SK-N-SH (cell line): ENCODE results near the gene DYNLRB1. TPM values are rescaled to one million over a fixed set of nuclear protein-coding genes. Genes with fewer than 3 reads are reported as not detected.

Source experiments
- CTCF ChIA-PET: fragments of 300-600, 350-600 bp; formaldehyde crosslinking; extraction: SDS; loops from one replicate; lab custom pipeline; 2021; lab: Yijun Ruan, JAX
- POLR2A ChIA-PET: fragments of 350-600 bp; sonication (Branson Sonifier 250); formaldehyde crosslinking; extraction: SDS; loops from one replicate; lab custom pipeline; 2020; ENCODE audit warnings: antibody characterized with exemption, inconsistent platforms; lab: Yijun Ruan, JAX
- DNase-seq: peaks from one replicate; pipeline ENCODE4 v3.0.0; 2012
- H2AFZ ChIP-seq: fragments of 200-600 bp; sonication (generic); 2 replicates; pipeline ENCODE4 v1.8.1; 2016; ENCODE audit warnings: antibody characterized with exemption, mild to moderate bottlenecking, low read depth
- H3F3A ChIP-seq: fragments of 200-600 bp; sonication (generic); replicated peaks from 2 replicates; pipeline ENCODE3; 2016; ENCODE audit warnings: antibody characterized with exemption, mild to moderate bottlenecking; ENCODE audit not compliant: insufficient read depth
- H3K27ac ChIP-seq, 2 experiments: fragments of 200-500 bp in 1 of 2; fragments of 200-600 bp in 1 of 2; sonication (Bioruptor generic) in 1 of 2; sonication (generic), shearing (Covaris generic) in 1 of 2; 2 replicates each; pipeline versions ENCODE4 v1.5.1 to v1.6.1; 2014 to 2016; ENCODE audit warnings: low read depth in 2 of 2, inconsistent platforms in 1 of 2, low read length in 1 of 2, mild to moderate bottlenecking in 1 of 2, mixed read lengths in 1 of 2
- H3K27me3 ChIP-seq: fragments of 200-600 bp; sonication (generic), shearing (Covaris generic); 2 replicates; pipeline ENCODE4 v1.6.1; 2016; ENCODE audit warnings: mixed run types; ENCODE audit not compliant: insufficient read depth
- H3K36me3 ChIP-seq, 2 experiments: fragments of 200-500 bp in 1 of 2; fragments of 200-600 bp in 1 of 2; sonication (Bioruptor generic) in 1 of 2; sonication (generic) in 1 of 2; replicated peaks in 1 of 2; 2 replicates each; pipeline versions ENCODE3 to v1.5.1; 2014 to 2016; ENCODE audit warnings: low read length in 1 of 2, mild to moderate bottlenecking in 1 of 2; ENCODE audit not compliant: insufficient read depth in 2 of 2, control insufficient read depth in 1 of 2
- H3K4me1 ChIP-seq, 2 experiments: fragments of 200-500 bp in 1 of 2; fragments of 200-600 bp in 1 of 2; sonication (Bioruptor generic) in 1 of 2; sonication (generic), shearing (Covaris generic) in 1 of 2; 2 replicates each; pipeline versions ENCODE4 v1.5.1 to v1.6.1; 2014 to 2016; ENCODE audit warnings: low read depth in 1 of 2, low read length in 1 of 2, mixed run types in 1 of 2; ENCODE audit not compliant: insufficient read depth in 2 of 2, control insufficient read depth in 1 of 2
- H3K4me2 ChIP-seq: fragments of 200-600 bp; sonication (generic), shearing (Covaris generic); 2 replicates; pipeline ENCODE4 v1.6.1; 2017; ENCODE audit warnings: mixed run types
- H3K4me3 ChIP-seq, 2 experiments: fragments of 200-500 bp in 1 of 2; fragments of 200-600 bp in 1 of 2; sonication (Bioruptor generic) in 1 of 2; sonication (generic), shearing (Covaris generic) in 1 of 2; 2 replicates each; pipeline versions ENCODE4 v1.5.1 to v1.8.1; 2014 to 2016; ENCODE audit warnings: low read depth in 2 of 2, inconsistent platforms in 1 of 2, low read length in 1 of 2, mild to moderate bottlenecking in 1 of 2, mixed read lengths in 1 of 2, moderate library complexity in 1 of 2
- H3K79me2 ChIP-seq: fragments of 200-600 bp; sonication (generic); 2 replicates; pipeline ENCODE4 v1.8.1; 2017; ENCODE audit warnings: mild to moderate bottlenecking; ENCODE audit not compliant: insufficient read depth
- H3K9ac ChIP-seq: fragments of 200-600 bp; sonication (generic); 2 replicates; pipeline ENCODE4 v1.6.1; 2017; ENCODE audit warnings: mixed run types
- H3K9me2 ChIP-seq: fragments of 200-600 bp; sonication (generic); 2 replicates; pipeline ENCODE4 v1.6.1; 2017; ENCODE audit warnings: mixed run types
- H3K9me3 ChIP-seq: fragments of 200-600 bp; sonication (generic); 2 replicates; pipeline ENCODE4 v1.6.1; 2017; ENCODE audit warnings: mixed run types, mild to moderate bottlenecking, moderate library complexity
- H4K20me1 ChIP-seq: fragments of 200-600 bp; sonication (generic); 2 replicates; pipeline ENCODE4 v1.6.1; 2017; ENCODE audit warnings: mild to moderate bottlenecking, mixed run types; ENCODE audit not compliant: insufficient read depth
- CHD2 ChIP-seq: fragments of 150-350 bp; IDR thresholded peaks from 2 replicates; pipeline ENCODE4 v1.6.1; 2018; ENCODE audit warnings: low read length; ENCODE audit not compliant: partially characterized antibody
- FOSL2 ChIP-seq: IDR thresholded peaks from 2 replicates; pipeline ENCODE4 v1.4.0; 2012; ENCODE audit warnings: low read depth, mild to moderate bottlenecking, moderate library complexity, borderline replicate concordance
- GABPA ChIP-seq: IDR thresholded peaks from 2 replicates; pipeline ENCODE4 v1.4.0; 2012; ENCODE audit warnings: low read depth, mild to moderate bottlenecking
- GATA2 ChIP-seq: sonication (generic); formaldehyde crosslinking; IDR thresholded peaks from 2 replicates; pipeline ENCODE4 v1.5.0; 2020; ENCODE audit warnings: mild to moderate bottlenecking, missing genetic modification reagents
- MEF2A ChIP-seq: IDR thresholded peaks from 2 replicates; pipeline ENCODE4 v1.4.0; 2012; ENCODE audit warnings: low read depth, borderline replicate concordance
- RCOR1 ChIP-seq: fragments of 150-350 bp; IDR thresholded peaks from 2 replicates; pipeline ENCODE4 v1.6.1; 2017; ENCODE audit warnings: antibody characterized with exemption, low read length
- TCF12 ChIP-seq: IDR thresholded peaks from 2 replicates; pipeline ENCODE4 v1.4.0; 2012
- WGBS: methylation state at CpG from one replicate; pipeline ENCODE4 v1.1.6; 2017; ENCODE audit warnings: low lambda C conversion rate; 5-methylcytosine and 5-hydroxymethylcytosine counted together
- polyA plus RNA-seq, 3 experiments: library from polyadenylated mRNA; depleted of rRNA; stranded (reverse); fragments of >200 nt; gene quantifications; 2 replicates each; pipeline ENCODE4 v1.2.3, GENCODE V29; 2012
- TF ChIP-seq, protein P1 (sequence below): IDR thresholded peaks from 2 replicates; pipeline ENCODE4 v1.4.0; 2012; ENCODE audit warnings: low read depth, borderline replicate concordance
- TF ChIP-seq, protein P2 (sequence below): IDR thresholded peaks from 2 replicates; pipeline ENCODE4 v1.4.0; 2012; ENCODE audit warnings: low read depth
- TF ChIP-seq, protein P3 (sequence below): fragments of 150-350 bp; IDR thresholded peaks from 2 replicates; pipeline ENCODE4 v1.6.1; 2016; ENCODE audit warnings: mild to moderate bottlenecking, low read depth, low read length
- TF ChIP-seq, protein P4 (sequence below): fragments of 200-600 bp; sonication (generic); IDR thresholded peaks from 2 replicates; pipeline ENCODE4 v1.6.1; 2017; ENCODE audit warnings: antibody characterized with exemption, mild to moderate bottlenecking, moderate library complexity
- TF ChIP-seq, protein P5 (sequence below): IDR thresholded peaks from 2 replicates; pipeline ENCODE4 v1.6.1; 2012; ENCODE audit warnings: mild to moderate bottlenecking, low read depth, low read length, moderate library complexity

The DYNLRB1 gene
- polyA plus RNA-seq, 1 of the 3 experiments (the other 2 are of a cell fraction): 402 TPM

DNA sequence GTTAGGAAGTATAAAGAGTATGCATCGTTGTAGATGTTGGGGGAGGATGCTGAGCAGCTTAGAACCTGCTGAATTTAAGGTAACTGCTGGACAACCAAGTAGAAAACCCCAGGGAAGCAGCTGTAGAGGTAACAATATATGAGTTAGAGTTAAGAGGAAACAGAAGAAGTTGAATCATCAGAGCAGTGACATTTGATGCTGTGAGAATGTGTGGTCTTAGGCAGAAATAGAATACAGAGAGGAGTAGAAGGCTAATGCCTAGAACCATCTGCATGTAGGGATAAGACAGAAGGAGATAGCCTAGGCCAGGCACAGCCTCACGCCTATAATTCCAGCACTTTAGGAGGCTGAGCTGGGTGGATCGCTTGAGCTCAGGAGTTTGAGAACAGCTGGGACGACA is 22.6 kb upstream of the DYNLRB1 start:
- Histone ChIP-seq H3F3A (peaks cover 17% of the 10 kb centered on the region), H3K79me2 (peaks cover 20% of the 10 kb centered on the region; the same call in 1 of the 2 replicates), H3K27me3 (no peaks in the 10 kb centered on the region), H3K9me2 (no peaks in the 10 kb centered on the region)
- TF ChIP-seq FOSL2 (no peak), GABPA (no peak), CHD2 (no peak), RCOR1 (no peak), GATA2 (CRISPR knock-in tag) (no peak), TCF12 (no peak), MEF2A (no peak)
- TF ChIP-seq, protein P1, sequence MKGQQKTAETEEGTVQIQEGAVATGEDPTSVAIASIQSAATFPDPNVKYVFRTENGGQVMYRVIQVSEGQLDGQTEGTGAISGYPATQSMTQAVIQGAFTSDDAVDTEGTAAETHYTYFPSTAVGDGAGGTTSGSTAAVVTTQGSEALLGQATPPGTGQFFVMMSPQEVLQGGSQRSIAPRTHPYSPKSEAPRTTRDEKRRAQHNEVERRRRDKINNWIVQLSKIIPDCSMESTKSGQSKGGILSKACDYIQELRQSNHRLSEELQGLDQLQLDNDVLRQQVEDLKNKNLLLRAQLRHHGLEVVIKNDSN: no peak
- TF ChIP-seq, protein P2, sequence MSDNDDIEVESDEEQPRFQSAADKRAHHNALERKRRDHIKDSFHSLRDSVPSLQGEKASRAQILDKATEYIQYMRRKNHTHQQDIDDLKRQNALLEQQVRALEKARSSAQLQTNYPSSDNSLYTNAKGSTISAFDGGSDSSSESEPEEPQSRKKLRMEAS: no peak
- TF ChIP-seq, protein P3, sequence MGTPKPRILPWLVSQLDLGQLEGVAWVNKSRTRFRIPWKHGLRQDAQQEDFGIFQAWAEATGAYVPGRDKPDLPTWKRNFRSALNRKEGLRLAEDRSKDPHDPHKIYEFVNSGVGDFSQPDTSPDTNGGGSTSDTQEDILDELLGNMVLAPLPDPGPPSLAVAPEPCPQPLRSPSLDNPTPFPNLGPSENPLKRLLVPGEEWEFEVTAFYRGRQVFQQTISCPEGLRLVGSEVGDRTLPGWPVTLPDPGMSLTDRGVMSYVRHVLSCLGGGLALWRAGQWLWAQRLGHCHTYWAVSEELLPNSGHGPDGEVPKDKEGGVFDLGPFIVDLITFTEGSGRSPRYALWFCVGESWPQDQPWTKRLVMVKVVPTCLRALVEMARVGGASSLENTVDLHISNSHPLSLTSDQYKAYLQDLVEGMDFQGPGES: no peak
- TF ChIP-seq, all 33 proteins: peak for 0
- no peak overlapping the region for H3K4me2 ChIP-seq
- H4K20me1 ChIP-seq: no peaks in the 10 kb centered on the region
- peaks cover 42 to 80% of the 10 kb centered on the region in 2 experiments for H3K36me3 ChIP-seq
- CTCF ChIA-PET: interaction anchor here (1.0 to 2.7 kb wide), 4 partner anchors 10 to 276 kb away, joined by 3 to 14 read pairs (median 4); no protein-coding TSS in a partner anchor
- 90% methylated on average over 4 of the region's 4 CpGs for WGBS
- H3K9ac ChIP-seq: no peak overlapping the region
- no peak overlapping the region for H3K4me3 ChIP-seq
- no peaks in the 10 kb centered on the region for H3K9me3 ChIP-seq
- POLR2A ChIA-PET: no interaction called here
- no peak overlapping the region for H2AFZ ChIP-seq
- H3K4me1 ChIP-seq: no peaks in the 10 kb centered on the region
- no peak overlapping the region for H3K27ac ChIP-seq
- no peak for DNase-seq

DNA sequence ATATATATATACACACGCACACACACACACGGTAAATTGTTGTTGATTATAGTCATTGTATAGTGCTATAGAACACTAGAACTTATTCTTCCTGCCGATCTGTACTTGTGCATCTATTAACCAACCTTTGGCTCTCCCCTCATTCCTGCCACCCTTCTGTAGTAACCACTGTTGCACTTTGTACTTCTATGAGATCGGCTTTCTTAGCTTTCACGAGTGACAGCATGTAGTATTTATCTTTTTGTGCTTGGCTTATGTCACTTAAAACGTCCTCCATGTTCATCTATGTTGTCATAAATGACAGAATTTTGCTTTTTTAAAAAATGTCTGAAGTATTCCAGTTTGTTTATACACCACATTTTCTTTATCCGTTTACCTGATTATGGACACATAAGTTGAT is 20.9 kb upstream of the DYNLRB1 start:
- POLR2A ChIA-PET: interaction anchor here (0.6 kb wide), 2 partner anchors 118 to 129 kb away, joined by 4 to 5 read pairs; no protein-coding TSS in a partner anchor
- Histone ChIP-seq H3K36me3 (peaks cover 34 to 80% of the 10 kb centered on the region in 2 experiments), H2AFZ (no peak overlapping the region), H3K9me3 (no peaks in the 10 kb centered on the region), H3K4me1 (no peaks in the 10 kb centered on the region), H3F3A (peaks cover 17% of the 10 kb centered on the region), H4K20me1 (no peaks in the 10 kb centered on the region), H3K27me3 (no peaks in the 10 kb centered on the region), H3K4me2 (no peak overlapping the region), H3K4me3 (no peak overlapping the region), H3K9ac (no peak overlapping the region), H3K79me2 (peaks cover 31% of the 10 kb centered on the region)
- CTCF ChIA-PET: interaction anchor here (0.9 to 2.5 kb wide), 2 partner anchors 20 to 183 kb away, joined by 3 to 11 read pairs; no protein-coding TSS in a partner anchor
- WGBS: 96% methylated on average over 7 of the region's 7 CpGs
- TF ChIP-seq, protein P4, sequence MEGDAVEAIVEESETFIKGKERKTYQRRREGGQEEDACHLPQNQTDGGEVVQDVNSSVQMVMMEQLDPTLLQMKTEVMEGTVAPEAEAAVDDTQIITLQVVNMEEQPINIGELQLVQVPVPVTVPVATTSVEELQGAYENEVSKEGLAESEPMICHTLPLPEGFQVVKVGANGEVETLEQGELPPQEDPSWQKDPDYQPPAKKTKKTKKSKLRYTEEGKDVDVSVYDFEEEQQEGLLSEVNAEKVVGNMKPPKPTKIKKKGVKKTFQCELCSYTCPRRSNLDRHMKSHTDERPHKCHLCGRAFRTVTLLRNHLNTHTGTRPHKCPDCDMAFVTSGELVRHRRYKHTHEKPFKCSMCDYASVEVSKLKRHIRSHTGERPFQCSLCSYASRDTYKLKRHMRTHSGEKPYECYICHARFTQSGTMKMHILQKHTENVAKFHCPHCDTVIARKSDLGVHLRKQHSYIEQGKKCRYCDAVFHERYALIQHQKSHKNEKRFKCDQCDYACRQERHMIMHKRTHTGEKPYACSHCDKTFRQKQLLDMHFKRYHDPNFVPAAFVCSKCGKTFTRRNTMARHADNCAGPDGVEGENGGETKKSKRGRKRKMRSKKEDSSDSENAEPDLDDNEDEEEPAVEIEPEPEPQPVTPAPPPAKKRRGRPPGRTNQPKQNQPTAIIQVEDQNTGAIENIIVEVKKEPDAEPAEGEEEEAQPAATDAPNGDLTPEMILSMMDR: no peak
- TF ChIP-seq, protein P5, sequence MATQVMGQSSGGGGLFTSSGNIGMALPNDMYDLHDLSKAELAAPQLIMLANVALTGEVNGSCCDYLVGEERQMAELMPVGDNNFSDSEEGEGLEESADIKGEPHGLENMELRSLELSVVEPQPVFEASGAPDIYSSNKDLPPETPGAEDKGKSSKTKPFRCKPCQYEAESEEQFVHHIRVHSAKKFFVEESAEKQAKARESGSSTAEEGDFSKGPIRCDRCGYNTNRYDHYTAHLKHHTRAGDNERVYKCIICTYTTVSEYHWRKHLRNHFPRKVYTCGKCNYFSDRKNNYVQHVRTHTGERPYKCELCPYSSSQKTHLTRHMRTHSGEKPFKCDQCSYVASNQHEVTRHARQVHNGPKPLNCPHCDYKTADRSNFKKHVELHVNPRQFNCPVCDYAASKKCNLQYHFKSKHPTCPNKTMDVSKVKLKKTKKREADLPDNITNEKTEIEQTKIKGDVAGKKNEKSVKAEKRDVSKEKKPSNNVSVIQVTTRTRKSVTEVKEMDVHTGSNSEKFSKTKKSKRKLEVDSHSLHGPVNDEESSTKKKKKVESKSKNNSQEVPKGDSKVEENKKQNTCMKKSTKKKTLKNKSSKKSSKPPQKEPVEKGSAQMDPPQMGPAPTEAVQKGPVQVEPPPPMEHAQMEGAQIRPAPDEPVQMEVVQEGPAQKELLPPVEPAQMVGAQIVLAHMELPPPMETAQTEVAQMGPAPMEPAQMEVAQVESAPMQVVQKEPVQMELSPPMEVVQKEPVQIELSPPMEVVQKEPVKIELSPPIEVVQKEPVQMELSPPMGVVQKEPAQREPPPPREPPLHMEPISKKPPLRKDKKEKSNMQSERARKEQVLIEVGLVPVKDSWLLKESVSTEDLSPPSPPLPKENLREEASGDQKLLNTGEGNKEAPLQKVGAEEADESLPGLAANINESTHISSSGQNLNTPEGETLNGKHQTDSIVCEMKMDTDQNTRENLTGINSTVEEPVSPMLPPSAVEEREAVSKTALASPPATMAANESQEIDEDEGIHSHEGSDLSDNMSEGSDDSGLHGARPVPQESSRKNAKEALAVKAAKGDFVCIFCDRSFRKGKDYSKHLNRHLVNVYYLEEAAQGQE: no peak
- no peak for TF ChIP-seq RCOR1
- TF ChIP-seq, all 33 proteins: peak for 0
- DNase-seq: no peak
- H3K9me2 ChIP-seq: no peaks in the 10 kb centered on the region
- no peak overlapping the region for H3K27ac ChIP-seq
